Pons (tissue), 1 donor: Measurements from ENCODE around the gene USP6.
A peak's percentile ranks its signal among the peaks of the same experiment; 100 is the strongest.
"Not testable (repeated sequence)": the region's sequence is repeated elsewhere in the genome, so short reads cannot be mapped to it uniquely, and the experiment has no call there.

Experiments used
- DNase-seq: peaks from one replicate; pipeline ENCODE4 v3.0.0-alpha.2; 2016; ENCODE audit warnings: low spot score

Gene USP6

DNA sequence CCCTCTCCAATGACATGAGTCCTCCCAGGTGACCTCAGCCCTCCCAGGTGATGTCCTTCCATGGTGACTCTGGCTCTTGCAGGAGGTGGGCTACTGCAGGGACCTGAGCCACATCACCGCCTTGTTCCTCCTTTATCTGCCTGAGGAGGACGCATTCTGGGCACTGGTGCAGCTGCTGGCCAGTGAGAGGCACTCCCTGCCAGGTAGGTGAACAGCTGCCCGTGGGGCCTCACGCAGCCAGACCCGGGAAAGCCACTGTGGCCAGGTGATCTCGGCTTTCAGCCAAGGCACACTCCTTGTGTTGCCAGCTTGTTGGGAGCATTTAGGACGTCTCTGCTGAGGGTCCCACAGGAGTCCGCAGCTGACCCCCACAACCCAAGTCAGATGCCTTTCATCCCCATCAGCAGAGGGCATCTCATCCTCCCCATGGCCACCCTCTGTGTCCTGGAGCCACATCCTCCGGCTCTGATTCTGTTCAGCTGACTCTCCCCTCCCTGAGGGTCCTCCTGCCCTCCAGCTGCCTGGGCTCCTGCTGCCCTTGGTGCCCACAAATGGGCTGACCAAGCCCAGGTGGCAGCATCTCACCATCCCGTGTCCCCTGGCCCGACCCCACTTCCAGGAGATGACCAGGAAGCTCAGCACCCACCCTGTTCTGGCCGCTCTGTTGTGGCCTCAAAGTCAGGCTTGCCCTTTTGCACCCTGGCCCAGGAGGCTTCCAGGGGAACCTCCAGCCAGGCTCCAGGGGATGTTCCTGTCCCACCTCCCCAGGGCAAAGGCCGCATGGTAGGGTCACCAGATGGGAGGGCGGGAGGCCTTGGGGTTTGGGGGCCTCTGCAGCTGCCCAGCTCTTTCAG, 20.1 kb downstream of the USP6 start:
- DNase-seq = no peak

- not testable (repeated sequence) for DNase-seq
Measured at GRCh38 chr17:5136580-5137412, 21.0 kb downstream of the USP6 start.

DNA sequence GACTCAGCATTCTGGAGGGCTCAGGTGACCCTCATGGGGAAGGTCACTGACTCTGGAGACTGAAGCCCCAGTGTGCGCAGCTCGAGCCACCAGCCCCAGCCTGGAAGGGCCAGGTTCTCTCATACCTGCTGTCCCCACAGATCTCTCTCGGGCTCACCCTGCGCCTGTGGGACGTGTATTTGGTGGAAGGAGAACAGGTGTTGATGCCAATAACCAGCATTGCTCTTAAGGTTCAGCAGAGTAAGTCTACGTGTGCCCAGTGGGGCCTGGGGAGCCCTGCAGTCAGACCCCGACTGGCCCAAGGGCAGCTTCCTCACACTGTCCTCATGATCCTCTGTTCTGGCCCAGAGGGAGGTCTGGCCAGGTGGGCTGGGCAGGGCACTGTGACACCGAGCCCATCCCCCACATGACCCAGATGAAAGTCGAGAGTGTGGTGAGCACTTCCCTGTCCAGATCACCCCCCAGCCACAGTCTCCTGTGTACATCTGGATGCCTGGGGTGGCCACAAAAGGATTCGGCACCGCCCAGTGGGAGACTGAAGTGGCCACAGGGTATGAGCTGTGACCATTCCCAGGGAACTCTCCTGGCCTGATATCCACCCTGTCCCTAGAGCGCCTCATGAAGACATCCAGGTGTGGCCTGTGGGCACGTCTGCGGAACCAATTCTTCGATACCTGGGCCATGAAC, 21.8 kb downstream of the USP6 start:
- not testable (repeated sequence) for DNase-seq

- not testable (repeated sequence) for DNase-seq
Measured at GRCh38 chr17:5138198-5138544, 22.3 kb downstream of the USP6 start.

- no peak for DNase-seq
Measured at GRCh38 chr17:5138616-5139457, 23.0 kb downstream of the USP6 start.

GRCh38 chr17:5139458-5139732, 23.6 kb downstream of the USP6 start:
- DNase-seq = no peak

DNA sequence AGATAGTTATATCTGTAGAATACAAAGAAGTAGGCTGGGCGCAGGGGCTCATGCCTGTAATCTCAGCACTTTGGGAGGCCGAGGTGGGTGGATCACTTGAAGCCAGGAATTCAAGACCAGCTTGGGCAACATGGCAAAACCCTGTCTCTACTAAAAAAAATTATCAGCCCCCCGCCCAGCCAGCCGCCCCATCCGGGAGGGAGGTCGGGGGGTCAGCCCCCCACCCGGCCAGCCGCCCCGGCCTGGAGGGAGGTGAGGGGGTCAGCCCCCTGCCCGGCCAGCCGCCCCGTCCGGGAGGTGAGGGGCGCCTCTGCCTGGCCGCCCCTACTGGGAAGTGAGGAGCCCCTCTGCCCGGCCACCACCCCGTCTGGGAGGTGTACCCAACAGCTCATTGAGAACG, 27.0 kb downstream of the USP6 start:
- not testable (repeated sequence) for DNase-seq

DNA sequence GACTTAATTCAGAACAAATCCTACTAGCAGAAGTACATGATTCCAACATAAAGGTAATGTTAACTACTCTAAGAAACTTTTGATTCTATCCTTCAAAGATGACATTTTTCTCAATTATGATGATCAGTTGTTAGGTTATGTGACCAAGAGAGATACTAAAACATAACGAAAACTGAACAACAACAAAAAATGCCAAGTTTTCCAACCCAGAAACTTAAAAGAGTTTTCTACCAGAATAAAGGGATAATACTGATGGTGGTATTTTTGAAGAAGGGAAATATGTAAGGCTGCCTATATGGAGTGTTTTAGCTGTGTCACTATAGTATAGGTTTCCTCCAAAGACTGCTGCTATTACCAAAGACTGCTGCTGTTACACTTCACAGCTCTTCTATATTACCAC, 30.3 kb downstream of the USP6 start:
- DNase-seq = not testable (repeated sequence)

GRCh38 chr17:5160702-5161101, 44.9 kb downstream of the USP6 start:
- DNase-seq = not testable (repeated sequence)

DNA sequence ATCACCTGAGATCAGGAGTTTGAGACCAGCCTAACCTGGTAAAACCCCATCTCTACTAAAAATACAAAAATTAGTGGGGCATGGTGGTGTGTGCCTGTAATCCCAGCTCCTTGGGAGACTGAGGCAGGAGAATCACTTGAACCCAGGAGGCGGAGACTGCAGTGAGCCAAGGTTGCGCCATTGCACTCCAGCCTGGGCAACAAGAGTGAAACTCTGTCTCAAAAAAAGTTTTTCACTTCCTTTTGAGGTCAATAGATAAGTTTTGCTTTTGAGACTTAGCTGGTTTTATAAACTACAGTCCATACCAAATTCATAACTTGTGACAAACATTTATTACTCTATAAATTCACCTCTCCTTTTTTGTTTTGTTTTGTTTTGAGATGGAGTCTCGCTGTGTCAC, 46.0 kb downstream of the USP6 start:
- DNase-seq = not testable (repeated sequence)

DNA sequence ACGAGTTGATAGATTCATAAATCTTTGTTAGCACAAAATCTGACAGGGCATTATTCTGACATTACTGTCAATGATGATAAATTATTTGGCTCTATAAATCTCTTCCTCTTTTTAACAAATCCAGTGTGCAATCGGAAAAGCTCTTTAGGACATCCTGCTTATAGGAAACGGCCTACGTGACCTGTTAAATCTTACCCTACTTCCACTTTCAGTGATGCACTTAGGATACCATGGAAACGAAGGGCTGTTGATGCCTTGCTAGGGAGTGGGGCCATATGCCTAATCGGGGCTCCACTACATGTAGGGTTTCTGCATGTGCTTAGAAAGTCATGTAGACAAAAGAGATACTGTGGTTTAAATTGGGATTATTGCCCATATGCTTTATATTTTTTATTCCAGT, 48.6 kb downstream of the USP6 start:
- peak; percentile 10 for DNase-seq

DNA sequence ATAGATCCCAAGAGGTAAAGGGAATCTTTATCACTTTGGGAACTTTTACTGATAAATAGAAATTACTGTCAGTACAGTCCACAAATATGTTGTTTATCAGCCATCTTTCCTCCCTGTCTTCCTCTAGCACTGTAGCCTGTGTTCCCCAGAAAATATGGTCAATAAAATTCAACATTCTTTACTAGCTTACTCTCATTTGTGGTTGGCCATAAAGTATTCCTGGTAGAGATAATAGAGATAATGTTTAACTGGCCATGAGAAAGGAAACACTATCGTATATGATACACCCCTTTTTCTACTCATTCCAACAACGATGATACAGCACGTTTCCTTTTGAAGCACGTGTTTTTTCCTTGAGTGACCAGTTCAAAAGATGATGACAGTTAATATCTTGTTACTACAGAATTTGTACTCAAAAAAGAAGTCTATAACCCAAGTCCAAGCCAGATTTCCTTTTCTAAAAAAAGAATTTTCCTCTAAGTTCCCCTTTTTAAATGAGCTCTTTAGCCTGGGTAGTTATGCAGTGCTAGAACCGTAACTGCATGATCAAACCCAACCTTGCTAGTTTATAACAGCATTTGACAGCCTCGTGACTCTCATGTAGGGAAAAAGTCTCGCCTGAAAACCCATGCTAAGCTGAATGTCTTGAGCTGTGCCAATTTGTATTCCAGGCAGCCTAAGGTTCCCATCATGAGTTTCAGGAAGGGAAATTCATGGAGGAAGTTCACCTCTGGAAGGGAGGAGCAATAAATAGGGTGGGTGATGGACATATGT, 50.1 kb downstream of the USP6 start:
- peak; percentile 64 for DNase-seq

DNA sequence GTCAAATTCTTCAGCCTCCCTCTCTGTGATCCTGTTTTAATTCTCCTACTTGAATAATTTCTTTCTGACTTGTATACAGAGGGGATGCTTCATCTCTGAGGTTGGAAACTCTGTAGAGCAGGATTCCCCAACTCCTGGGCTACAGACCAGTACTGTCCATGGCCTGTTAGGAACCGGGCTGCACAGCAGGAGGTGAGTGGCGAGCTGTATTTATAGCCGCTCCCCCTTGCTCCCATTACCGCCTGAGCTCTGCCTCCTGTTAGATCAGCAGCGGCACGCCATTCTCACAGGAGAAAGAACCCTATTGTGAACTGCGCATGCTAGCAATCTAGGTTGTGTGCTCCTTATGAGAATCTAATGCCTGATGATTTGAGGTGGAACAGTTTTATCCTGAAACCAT, 59.2 kb downstream of the USP6 start:
- not testable (repeated sequence) for DNase-seq

DNA sequence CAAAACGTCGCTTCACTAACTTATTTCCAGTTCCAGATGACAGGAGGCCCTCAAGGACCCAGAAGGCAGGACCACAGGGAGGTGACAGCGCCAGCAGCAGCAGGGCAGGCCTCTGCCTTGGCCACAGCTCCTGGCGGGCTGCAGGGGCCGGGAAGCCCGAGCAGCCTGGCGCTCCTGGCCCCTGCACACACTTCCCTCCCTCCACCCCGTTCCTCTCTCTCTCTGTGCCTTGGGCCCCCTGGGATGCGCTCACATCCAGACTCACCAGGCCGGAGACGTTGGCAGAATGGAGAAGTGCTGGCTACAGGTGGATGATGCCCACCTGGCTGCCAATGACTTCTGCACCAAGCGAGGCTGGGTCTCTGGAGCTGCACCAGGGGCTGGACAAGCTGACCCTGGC, 63.2 kb downstream of the USP6 start:
- DNase-seq = no peak

DNA sequence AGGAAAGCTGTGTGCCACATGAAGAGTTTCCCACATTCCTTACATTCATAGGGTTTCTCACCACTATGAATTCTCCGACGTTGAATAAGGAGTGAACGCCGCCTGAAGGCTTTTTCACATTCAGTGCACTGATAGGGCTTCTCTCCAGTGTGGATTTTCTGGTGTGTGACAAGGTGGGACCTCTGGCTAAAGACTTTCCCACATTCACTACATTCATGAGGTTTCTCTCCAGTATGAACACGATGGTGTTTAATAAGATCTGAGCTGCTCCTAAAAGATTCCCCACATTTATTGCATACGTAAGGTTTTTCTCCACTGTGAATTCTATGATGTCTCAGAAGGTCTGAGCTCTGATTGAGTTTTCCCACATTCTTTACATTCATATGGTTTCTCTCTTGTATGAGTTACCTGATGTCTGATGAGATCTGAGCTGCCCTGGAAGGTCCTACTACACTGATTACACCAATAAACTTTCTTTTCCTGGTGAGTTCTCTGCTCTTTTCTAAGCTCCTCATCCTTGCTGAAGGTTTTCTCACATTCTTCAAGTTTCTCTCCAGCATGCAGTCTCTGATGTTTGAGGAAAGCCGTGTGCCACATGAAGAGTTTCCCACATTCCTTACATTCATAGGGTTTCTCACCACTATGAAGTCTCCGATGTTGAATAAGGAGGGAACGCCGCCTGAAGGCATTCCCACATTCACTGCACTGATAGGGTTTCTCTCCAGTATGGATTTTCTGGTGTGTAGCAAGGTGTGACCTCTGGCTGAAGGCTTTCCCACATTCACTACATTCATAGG, 65.9 kb downstream of the USP6 start:
- DNase-seq = no peak

DNA sequence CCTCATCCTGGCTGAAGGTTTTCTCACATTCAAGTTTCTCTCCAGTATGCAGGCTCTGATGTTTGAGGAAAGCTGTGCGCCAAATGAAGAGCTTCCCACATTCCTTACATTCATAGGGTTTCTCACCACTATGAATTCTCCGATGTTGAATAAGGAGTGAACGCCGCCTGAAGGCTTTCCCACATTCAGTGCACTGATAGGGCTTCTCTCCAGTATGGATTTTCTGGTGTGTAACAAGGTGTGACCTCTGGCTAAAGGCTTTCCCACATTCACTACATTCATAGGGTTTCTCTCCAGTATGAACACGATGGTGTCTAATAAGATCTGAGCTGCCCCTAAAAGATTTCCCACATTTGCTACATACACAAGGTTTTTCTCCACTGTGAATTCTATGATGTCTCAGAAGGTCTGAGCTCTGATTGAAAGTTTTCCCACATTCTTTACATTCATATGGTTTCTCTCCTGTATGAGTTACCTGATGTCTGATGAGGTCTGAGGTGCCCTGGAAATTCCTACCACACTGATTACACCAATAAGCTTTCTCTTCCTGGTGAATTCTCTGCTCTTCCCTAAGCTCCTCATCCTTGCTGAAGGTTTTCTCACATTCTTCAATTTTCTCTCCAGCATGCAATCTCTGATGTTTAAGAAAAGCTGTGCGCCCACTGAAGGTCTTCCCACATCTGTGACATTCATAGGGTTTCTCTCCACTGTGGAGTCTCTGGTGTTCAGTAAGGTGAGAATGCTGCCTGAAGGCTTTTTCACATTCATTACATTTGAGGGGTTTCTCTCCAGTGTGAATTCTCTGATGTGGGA, 67.0 kb downstream of the USP6 start:
- no peak for DNase-seq

GRCh38 chr17:5183410-5183793, 67.6 kb downstream of the USP6 start:
- no peak for DNase-seq

- DNase-seq = no peak
Measured at GRCh38 chr17:5184288-5184687, 68.5 kb downstream of the USP6 start.
